Uterus (tissue), 4 donors: ENCODE data around the gene PPP2R1B. TPM values are rescaled to one million over a fixed set of nuclear protein-coding genes. Genes with fewer than 3 reads are reported as not detected.

ENCODE experiments used
- DNase-seq, 2 donors: peaks; one replicate each; pipeline ENCODE4 v3.0.0-alpha.2; 2019 to 2020
- H3K27ac ChIP-seq, 2 donors: fragments of 200-600 bp; sonication (generic); 1 replicate in 1 of 2; 2 replicates in 1 of 2; pipeline ENCODE4 v1.5.1; 2016 to 2018
- H3K27me3 ChIP-seq, 2 donors: fragments of 200-600 bp; sonication (generic); one replicate each; pipeline ENCODE4 v1.5.1; 2018 to 2019; ENCODE audit warnings: control low read depth in 1 of 2
- H3K36me3 ChIP-seq, 2 donors: fragments of 200-600 bp; sonication (generic); one replicate each; pipeline ENCODE4 v1.5.1; 2019; ENCODE audit warnings: control low read depth in 1 of 2
- H3K4me1 ChIP-seq, 2 donors: fragments of 200-600 bp; sonication (generic); one replicate each; pipeline ENCODE4 v1.5.1; 2018 to 2019; ENCODE audit warnings: control low read depth in 1 of 2
- H3K4me3 ChIP-seq, 2 donors: fragments of 200-600 bp; sonication (generic); 1 replicate in 1 of 2; 2 replicates in 1 of 2; pipeline ENCODE4 v1.5.1; 2018 to 2019; ENCODE audit warnings: mild to moderate bottlenecking in 1 of 2
- H3K9me3 ChIP-seq, 2 donors: fragments of 200-600 bp; sonication (generic); one replicate each; pipeline ENCODE4 v1.5.1; 2019; ENCODE audit warnings: control low read depth in 1 of 2
- CTCF ChIP-seq, 4 experiments: fragments of 200-600 bp in 2 of 4; fragments of 450-650 bp in 2 of 4; sonication (generic) in 2 of 4; IDR thresholded peaks; one replicate each; pipeline ENCODE4 v1.5.1; 2016 to 2019; ENCODE audit warnings: antibody characterized with exemption in 4 of 4, mild to moderate bottlenecking in 2 of 4, moderate library complexity in 1 of 4
- POLR2A ChIP-seq, 2 donors: fragments of 450-650 bp; IDR thresholded peaks; one replicate each; pipeline ENCODE4 v1.6.1; 2016; ENCODE audit warnings: antibody characterized with exemption in 2 of 2, mild to moderate bottlenecking in 1 of 2, moderate library complexity in 1 of 2
- intact Hi-C: fragments of 100-400 bp; cut with DNase I; formaldehyde crosslinking; loops from one replicate; pipeline ENCODE4 v1.15.1; 2023; ENCODE audit warnings: low total_unique reads
- total RNA-seq, 4 donors: library from RNA; depleted of rRNA in 3 of 4; stranded (reverse); fragments of >200 nt in 3 of 4; gene quantifications; one replicate each; pipeline versions ENCODE4 v1.1.0 to v1.2.4, GENCODE V29; 2014 to 2023
- donor health status: DM: yes; HTN: yes; CAD: no.

The PPP2R1B gene
- total RNA-seq, 4 donors from 2014 or later: 12.0 to 30.0 (median 28.4) TPM

GRCh38 chr11:111693224-111693937, 72.8 kb downstream of the PPP2R1B start:
- H3K27ac ChIP-seq: no peak overlapping the region
- no peak for TF ChIP-seq CTCF (IDR thresholded peaks at IDR 0.05)
- TF ChIP-seq POLR2A (IDR thresholded peaks at IDR 0.05): no peak
- H3K36me3 ChIP-seq: no peaks in the 10 kb centered on the region
- H3K9me3 ChIP-seq: no peaks in the 10 kb centered on the region
- H3K4me3 ChIP-seq: no peak overlapping the region
- H3K27me3 ChIP-seq: no peaks in the 10 kb centered on the region
- intact Hi-C loops: no loop called here
- DNase-seq: no peak
- H3K4me1 ChIP-seq: no peaks in the 10 kb centered on the region

GRCh38 chr11:111691741-111692140, 74.4 kb downstream of the PPP2R1B start:
- Histone ChIP-seq H3K9me3 (no peaks in the 10 kb centered on the region), H3K4me3 (no peak overlapping the region), H3K27me3 (no peaks in the 10 kb centered on the region), H3K27ac (no peak overlapping the region), H3K4me1 (no peaks in the 10 kb centered on the region), H3K36me3 (no peaks in the 10 kb centered on the region)
- intact Hi-C loops: no loop called here
- no peak for DNase-seq
- TF ChIP-seq CTCF (IDR thresholded peaks at IDR 0.05) (no peak), POLR2A (IDR thresholded peaks at IDR 0.05) (no peak)

- Histone ChIP-seq H3K9me3 (no peaks in the 10 kb centered on the region), H3K4me3 (no peak overlapping the region), H3K27ac (no peak overlapping the region), H3K36me3 (no peaks in the 10 kb centered on the region), H3K4me1 (no peaks in the 10 kb centered on the region), H3K27me3 (no peaks in the 10 kb centered on the region)
- intact Hi-C loops: no loop called here
- TF ChIP-seq CTCF (IDR thresholded peaks at IDR 0.05): no peak
- no peak for TF ChIP-seq POLR2A (IDR thresholded peaks at IDR 0.05)
- DNase-seq: no peak
Observed at GRCh38 chr11:111691176-111691575, 75.0 kb downstream of the PPP2R1B start.

- H3K36me3 ChIP-seq: no peaks in the 10 kb centered on the region
- no peaks in the 10 kb centered on the region for H3K27me3 ChIP-seq
- H3K4me3 ChIP-seq: no peak overlapping the region
- intact Hi-C loops: no loop called here
- no peak for TF ChIP-seq POLR2A (IDR thresholded peaks at IDR 0.05)
- TF ChIP-seq CTCF (IDR thresholded peaks at IDR 0.05): no peak
- DNase-seq: no peak
- H3K4me1 ChIP-seq: no peaks in the 10 kb centered on the region
- H3K9me3 ChIP-seq: no peaks in the 10 kb centered on the region
- no peak overlapping the region for H3K27ac ChIP-seq
Observed at GRCh38 chr11:111688013-111688412, 78.2 kb downstream of the PPP2R1B start.

GRCh38 chr11:111684251-111684650, 81.9 kb downstream of the PPP2R1B start:
- H3K4me3 ChIP-seq: no peak overlapping the region
- DNase-seq: no peak
- no peaks in the 10 kb centered on the region for H3K4me1 ChIP-seq
- H3K9me3 ChIP-seq: no peaks in the 10 kb centered on the region
- H3K27ac ChIP-seq: no peak overlapping the region
- TF ChIP-seq CTCF (IDR thresholded peaks at IDR 0.05) (no peak), POLR2A (IDR thresholded peaks at IDR 0.05) (no peak)
- intact Hi-C loops: no loop called here
- no peaks in the 10 kb centered on the region for H3K27me3 ChIP-seq
- no peaks in the 10 kb centered on the region for H3K36me3 ChIP-seq
